ENCODE data around the gene COL2A1.

The COL2A1 gene

DNA sequence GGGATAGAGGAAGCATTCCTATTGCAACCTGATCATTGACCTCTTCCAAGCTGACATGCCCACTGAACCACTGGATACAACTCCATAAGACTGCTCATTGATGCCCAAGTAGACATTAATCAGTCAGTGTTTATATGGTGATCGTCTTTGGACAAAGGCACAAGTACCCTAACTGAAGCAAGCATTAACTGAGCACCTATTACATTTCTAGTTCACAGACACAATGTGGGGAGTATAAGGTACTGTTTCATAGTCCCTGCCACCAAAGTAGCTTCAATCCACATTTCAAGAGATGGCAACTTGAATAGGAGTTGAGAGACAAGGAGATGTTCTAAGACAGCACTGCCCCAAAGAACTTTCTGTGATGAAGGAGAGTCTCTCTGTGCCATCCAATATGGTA is 10.9 kb upstream of the COL2A1 start:
- H3K27me3 ChIP-seq (replicated peaks; ENCODE audit: control insufficient read depth, insufficient read depth, low read length, poor library complexity, severe bottlenecking) = no peaks in the 10 kb centered on the region
- DNase-seq = no peak

DNA sequence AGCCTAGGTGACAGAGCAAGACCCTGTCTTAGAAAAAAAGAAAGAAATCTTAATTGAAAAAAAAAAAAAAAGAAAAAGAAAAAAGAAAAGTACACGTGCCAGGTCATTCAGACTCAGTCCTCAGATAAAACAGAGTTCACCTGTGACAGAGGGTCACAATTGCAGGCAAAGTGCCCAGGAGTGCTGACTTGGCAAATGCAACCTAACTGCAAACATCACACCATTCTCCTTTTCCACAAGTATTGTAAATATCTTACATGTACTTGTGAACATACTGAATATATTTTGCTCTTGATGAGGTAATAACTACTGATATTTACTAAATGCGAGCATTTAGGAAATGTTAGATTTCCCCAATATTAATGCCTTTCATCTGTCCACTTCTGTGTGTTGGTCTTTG is 9.0 kb upstream of the COL2A1 start:
- H3K36me3 ChIP-seq (ENCODE audit: control insufficient read depth, insufficient read depth, low read length) = no peaks in the 10 kb centered on the region
- no peak overlapping the region for H3K27ac ChIP-seq (ENCODE audit: insufficient read depth, low read length, poor library complexity, severe bottlenecking)
- H3K9me3 ChIP-seq (ENCODE audit: control insufficient read depth, low read length) = no peaks in the 10 kb centered on the region
- no peaks in the 10 kb centered on the region for H3K4me1 ChIP-seq (ENCODE audit: control insufficient read depth, insufficient read depth, low read length, poor library complexity, severe bottlenecking)
- no peaks in the 10 kb centered on the region for H3K27me3 ChIP-seq (replicated peaks; ENCODE audit: control insufficient read depth, insufficient read depth, low read length, poor library complexity, severe bottlenecking)
- H3K4me3 ChIP-seq (ENCODE audit: insufficient read depth, low read depth, low read length, poor library complexity, severe bottlenecking) = no peak overlapping the region
- no peak for DNase-seq

More for the DNA sequence above, 10.9 kb upstream of the COL2A1 start:
- H3K9me3 ChIP-seq (ENCODE audit: control insufficient read depth, low read length) = no peaks in the 10 kb centered on the region
- no peak overlapping the region for H3K27ac ChIP-seq (ENCODE audit: insufficient read depth, low read length, poor library complexity, severe bottlenecking)
- no peak overlapping the region for H3K4me3 ChIP-seq (ENCODE audit: insufficient read depth, low read depth, low read length, poor library complexity, severe bottlenecking)
- no peaks in the 10 kb centered on the region for H3K36me3 ChIP-seq (ENCODE audit: control insufficient read depth, insufficient read depth, low read length)
- H3K4me1 ChIP-seq (ENCODE audit: control insufficient read depth, insufficient read depth, low read length, poor library complexity, severe bottlenecking) = no peaks in the 10 kb centered on the region

DNA sequence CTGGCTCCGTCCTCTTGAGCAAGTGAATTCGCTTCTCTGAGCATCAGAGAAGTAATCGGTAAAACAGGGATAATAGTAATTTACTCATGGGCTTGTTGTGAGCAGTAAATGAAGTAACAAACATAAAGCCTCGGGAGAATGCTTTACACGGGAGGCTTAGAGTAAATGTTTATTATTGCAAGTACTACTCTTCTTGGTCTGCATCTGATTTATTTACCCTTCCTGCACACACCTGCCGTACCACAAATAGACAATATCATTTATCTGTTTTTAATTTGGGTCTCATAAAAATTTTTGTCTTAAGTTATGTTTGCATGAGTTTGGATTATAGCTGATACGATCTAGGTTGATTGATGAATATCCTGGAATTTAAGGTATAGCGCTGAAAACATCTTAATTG is 7.8 kb upstream of the COL2A1 start:
- Histone ChIP-seq H3K27ac (ENCODE audit: insufficient read depth, low read length, poor library complexity, severe bottlenecking) (no peak overlapping the region), H3K9me3 (ENCODE audit: control insufficient read depth, low read length) (no peaks in the 10 kb centered on the region), H3K36me3 (ENCODE audit: control insufficient read depth, insufficient read depth, low read length) (no peaks in the 10 kb centered on the region), H3K27me3 (replicated peaks; ENCODE audit: control insufficient read depth, insufficient read depth, low read length, poor library complexity, severe bottlenecking) (peaks cover 2% of the 10 kb centered on the region), H3K4me3 (ENCODE audit: insufficient read depth, low read depth, low read length, poor library complexity, severe bottlenecking) (no peak overlapping the region), H3K4me1 (ENCODE audit: control insufficient read depth, insufficient read depth, low read length, poor library complexity, severe bottlenecking) (no peaks in the 10 kb centered on the region)
- DNase-seq = no peak

DNA sequence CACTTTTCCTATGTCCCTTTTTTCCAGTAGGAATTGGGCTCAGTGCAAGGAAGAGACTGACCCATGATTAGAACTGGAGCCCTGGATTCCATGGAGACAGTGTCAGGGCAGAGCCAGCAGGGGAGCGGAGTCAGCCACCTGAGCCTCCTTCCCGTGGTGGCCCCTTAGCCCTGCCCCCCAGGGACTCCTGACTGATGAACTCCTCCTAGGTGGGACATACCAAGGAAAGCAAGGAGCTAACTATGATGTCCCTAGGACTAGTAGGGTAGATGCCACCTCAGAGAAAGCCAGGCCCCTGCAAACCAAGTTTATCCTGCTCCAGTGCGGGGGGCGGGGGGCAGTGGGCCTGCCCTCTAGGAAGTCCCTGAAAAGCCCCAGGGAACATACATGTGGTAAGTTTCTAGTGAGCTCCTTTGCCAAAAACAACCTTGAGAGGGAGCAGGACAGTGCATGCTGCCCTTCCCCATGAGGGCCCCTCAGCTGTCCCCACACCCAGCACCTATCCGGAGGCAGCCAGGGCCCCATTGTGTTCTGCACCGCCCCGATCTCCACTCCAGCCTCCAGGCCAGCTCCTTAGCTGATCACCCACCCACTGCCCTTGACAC is 6.2 kb upstream of the COL2A1 start:
- Histone ChIP-seq H3K9me3 (ENCODE audit: control insufficient read depth, low read length) (no peaks in the 10 kb centered on the region), H3K4me3 (ENCODE audit: insufficient read depth, low read depth, low read length, poor library complexity, severe bottlenecking) (no peak overlapping the region), H3K36me3 (ENCODE audit: control insufficient read depth, insufficient read depth, low read length) (no peaks in the 10 kb centered on the region), H3K27me3 (replicated peaks; ENCODE audit: control insufficient read depth, insufficient read depth, low read length, poor library complexity, severe bottlenecking) (peaks cover 17% of the 10 kb centered on the region), H3K27ac (ENCODE audit: insufficient read depth, low read length, poor library complexity, severe bottlenecking) (no peak overlapping the region), H3K4me1 (ENCODE audit: control insufficient read depth, insufficient read depth, low read length, poor library complexity, severe bottlenecking) (no peaks in the 10 kb centered on the region)
- no peak for DNase-seq

DNA sequence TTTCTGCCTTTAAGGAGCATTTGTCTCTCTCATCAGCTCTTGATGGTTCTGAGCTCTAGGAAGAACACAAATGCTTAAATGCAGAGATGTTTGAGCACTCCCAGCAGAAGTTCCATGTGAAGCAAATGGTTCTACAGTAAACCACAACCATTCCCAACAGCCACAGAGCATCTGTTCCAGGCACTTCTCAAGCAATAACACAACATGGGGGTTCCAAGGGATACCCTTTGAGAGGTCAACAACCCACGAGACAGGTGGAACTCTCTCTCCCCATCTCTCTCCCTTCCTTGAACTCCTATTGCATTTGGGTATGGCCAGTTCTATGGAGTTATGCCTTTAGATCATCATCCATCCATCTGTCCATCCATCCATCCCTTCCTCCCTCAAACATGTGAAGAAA is 5.2 kb upstream of the COL2A1 start:
- peaks cover 27% of the 10 kb centered on the region for H3K27me3 ChIP-seq (replicated peaks; ENCODE audit: control insufficient read depth, insufficient read depth, low read length, poor library complexity, severe bottlenecking)
- DNase-seq = no peak
- H3K9me3 ChIP-seq (ENCODE audit: control insufficient read depth, low read length) = no peaks in the 10 kb centered on the region

DNA sequence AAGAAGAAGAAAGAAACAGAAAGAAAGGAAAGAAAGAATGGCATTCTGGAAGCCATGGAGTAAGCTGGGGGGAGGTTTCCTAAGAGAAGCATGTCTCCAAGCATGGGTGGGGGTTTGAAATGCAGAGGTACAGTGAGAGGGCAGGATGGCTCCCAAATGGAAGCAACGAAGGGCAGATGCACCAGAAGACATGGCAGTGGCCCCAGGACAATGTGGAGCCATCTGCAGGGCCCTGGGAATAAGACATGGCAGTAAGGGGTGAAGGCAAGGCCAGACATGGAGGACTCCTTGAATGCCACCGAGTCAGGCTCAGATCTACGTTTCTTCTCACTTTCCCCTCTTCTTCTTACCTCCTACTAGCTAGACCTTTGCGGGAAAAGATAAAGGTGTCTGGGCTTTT is 4.7 kb upstream of the COL2A1 start:
- H3K9me3 ChIP-seq (ENCODE audit: control insufficient read depth, low read length) = no peaks in the 10 kb centered on the region

More for the DNA sequence above, 5.2 kb upstream of the COL2A1 start:
- peaks cover 9% of the 10 kb centered on the region for H3K4me1 ChIP-seq (ENCODE audit: control insufficient read depth, insufficient read depth, low read length, poor library complexity, severe bottlenecking)
- H3K36me3 ChIP-seq (ENCODE audit: control insufficient read depth, insufficient read depth, low read length) = no peaks in the 10 kb centered on the region
- H3K27ac ChIP-seq (ENCODE audit: insufficient read depth, low read length, poor library complexity, severe bottlenecking) = no peak overlapping the region
- no peak overlapping the region for H3K4me3 ChIP-seq (ENCODE audit: insufficient read depth, low read depth, low read length, poor library complexity, severe bottlenecking)

DNA sequence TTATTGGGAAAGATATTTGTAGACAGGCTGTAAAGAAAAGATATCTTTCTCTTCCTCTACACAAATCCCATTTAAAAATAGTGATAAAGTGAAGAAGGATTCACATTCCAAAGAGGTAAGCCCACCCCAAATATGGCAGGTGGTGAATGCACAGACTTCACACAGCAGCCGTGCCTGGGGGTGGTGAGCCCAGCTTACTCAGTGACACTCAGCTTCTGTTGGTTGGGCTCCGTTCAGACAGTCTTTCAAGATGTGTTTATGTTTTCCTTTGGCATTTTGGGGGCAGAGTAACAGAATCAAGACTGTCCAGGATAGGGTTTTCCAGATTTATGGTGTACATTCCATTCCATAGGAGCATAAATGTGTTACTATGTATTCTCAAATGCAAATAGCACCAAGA is 4.1 kb upstream of the COL2A1 start:
- H3K27me3 ChIP-seq (replicated peaks; ENCODE audit: control insufficient read depth, insufficient read depth, low read length, poor library complexity, severe bottlenecking) = peaks cover 38% of the 10 kb centered on the region
- no peak for DNase-seq
- H3K9me3 ChIP-seq (ENCODE audit: control insufficient read depth, low read length) = no peaks in the 10 kb centered on the region
- H3K27ac ChIP-seq (ENCODE audit: insufficient read depth, low read length, poor library complexity, severe bottlenecking) = no peak overlapping the region
- H3K4me1 ChIP-seq (ENCODE audit: control insufficient read depth, insufficient read depth, low read length, poor library complexity, severe bottlenecking) = peaks cover 20% of the 10 kb centered on the region
- no peak overlapping the region for H3K4me3 ChIP-seq (ENCODE audit: insufficient read depth, low read depth, low read length, poor library complexity, severe bottlenecking)
- H3K36me3 ChIP-seq (ENCODE audit: control insufficient read depth, insufficient read depth, low read length) = no peaks in the 10 kb centered on the region

More for the DNA sequence above, 4.7 kb upstream of the COL2A1 start:
- no peak for DNase-seq
- no peak overlapping the region for H3K4me3 ChIP-seq (ENCODE audit: insufficient read depth, low read depth, low read length, poor library complexity, severe bottlenecking)
- H3K27ac ChIP-seq (ENCODE audit: insufficient read depth, low read length, poor library complexity, severe bottlenecking) = no peak overlapping the region
- H3K4me1 ChIP-seq (ENCODE audit: control insufficient read depth, insufficient read depth, low read length, poor library complexity, severe bottlenecking) = peaks cover 14% of the 10 kb centered on the region
- no peaks in the 10 kb centered on the region for H3K36me3 ChIP-seq (ENCODE audit: control insufficient read depth, insufficient read depth, low read length)
- peaks cover 32% of the 10 kb centered on the region for H3K27me3 ChIP-seq (replicated peaks; ENCODE audit: control insufficient read depth, insufficient read depth, low read length, poor library complexity, severe bottlenecking)

DNA sequence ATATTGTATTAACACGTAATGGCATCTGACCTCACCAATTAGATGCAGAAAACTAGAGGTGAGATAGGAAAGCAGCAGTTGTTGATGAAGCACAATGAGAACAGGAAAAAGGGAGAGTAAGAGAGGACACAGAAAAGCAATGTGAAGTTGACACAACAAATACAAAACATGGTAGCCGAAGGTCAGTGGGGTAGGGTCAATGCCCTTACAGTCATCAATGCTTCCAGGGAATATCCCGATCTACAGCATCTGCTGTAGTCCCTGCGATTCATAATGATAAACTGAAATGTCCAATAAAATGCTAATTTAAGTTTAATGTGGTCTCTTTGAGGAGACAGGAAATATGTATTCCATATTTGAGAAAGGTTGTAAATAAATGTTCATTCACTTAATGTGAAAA is 2.9 kb upstream of the COL2A1 start:
- peaks cover 31% of the 10 kb centered on the region for H3K4me1 ChIP-seq (ENCODE audit: control insufficient read depth, insufficient read depth, low read length, poor library complexity, severe bottlenecking)
- H3K27me3 ChIP-seq (replicated peaks; ENCODE audit: control insufficient read depth, insufficient read depth, low read length, poor library complexity, severe bottlenecking) = peaks cover 48% of the 10 kb centered on the region
- H3K27ac ChIP-seq (ENCODE audit: insufficient read depth, low read length, poor library complexity, severe bottlenecking) = no peak overlapping the region
- no peaks in the 10 kb centered on the region for H3K36me3 ChIP-seq (ENCODE audit: control insufficient read depth, insufficient read depth, low read length)
- no peaks in the 10 kb centered on the region for H3K9me3 ChIP-seq (ENCODE audit: control insufficient read depth, low read length)
- no peak overlapping the region for H3K4me3 ChIP-seq (ENCODE audit: insufficient read depth, low read depth, low read length, poor library complexity, severe bottlenecking)
- no peak for DNase-seq

DNA sequence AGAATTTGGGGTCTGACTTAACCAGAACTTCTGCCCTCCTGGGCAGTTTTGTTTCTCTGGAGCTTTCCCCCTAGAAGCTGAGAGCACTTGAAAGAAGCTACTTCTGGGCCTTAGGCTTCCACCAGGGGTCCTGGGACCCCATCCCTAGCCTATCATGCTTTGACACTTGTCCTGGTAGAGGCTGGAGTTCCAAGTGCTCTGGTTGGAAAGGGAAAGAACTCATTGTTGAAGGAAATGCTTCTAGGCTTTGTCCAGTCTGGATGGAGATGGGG is 1.4 kb upstream of the COL2A1 start:
- DNase-seq = no peak
- Histone ChIP-seq H3K27ac (ENCODE audit: insufficient read depth, low read length, poor library complexity, severe bottlenecking) (no peak overlapping the region), H3K4me3 (ENCODE audit: insufficient read depth, low read depth, low read length, poor library complexity, severe bottlenecking) (no peak overlapping the region), H3K27me3 (replicated peaks; ENCODE audit: control insufficient read depth, insufficient read depth, low read length, poor library complexity, severe bottlenecking) (peaks cover 63% of the 10 kb centered on the region), H3K36me3 (ENCODE audit: control insufficient read depth, insufficient read depth, low read length) (no peaks in the 10 kb centered on the region), H3K9me3 (ENCODE audit: control insufficient read depth, low read length) (no peaks in the 10 kb centered on the region), H3K4me1 (ENCODE audit: control insufficient read depth, insufficient read depth, low read length, poor library complexity, severe bottlenecking) (peaks cover 45% of the 10 kb centered on the region)

DNA sequence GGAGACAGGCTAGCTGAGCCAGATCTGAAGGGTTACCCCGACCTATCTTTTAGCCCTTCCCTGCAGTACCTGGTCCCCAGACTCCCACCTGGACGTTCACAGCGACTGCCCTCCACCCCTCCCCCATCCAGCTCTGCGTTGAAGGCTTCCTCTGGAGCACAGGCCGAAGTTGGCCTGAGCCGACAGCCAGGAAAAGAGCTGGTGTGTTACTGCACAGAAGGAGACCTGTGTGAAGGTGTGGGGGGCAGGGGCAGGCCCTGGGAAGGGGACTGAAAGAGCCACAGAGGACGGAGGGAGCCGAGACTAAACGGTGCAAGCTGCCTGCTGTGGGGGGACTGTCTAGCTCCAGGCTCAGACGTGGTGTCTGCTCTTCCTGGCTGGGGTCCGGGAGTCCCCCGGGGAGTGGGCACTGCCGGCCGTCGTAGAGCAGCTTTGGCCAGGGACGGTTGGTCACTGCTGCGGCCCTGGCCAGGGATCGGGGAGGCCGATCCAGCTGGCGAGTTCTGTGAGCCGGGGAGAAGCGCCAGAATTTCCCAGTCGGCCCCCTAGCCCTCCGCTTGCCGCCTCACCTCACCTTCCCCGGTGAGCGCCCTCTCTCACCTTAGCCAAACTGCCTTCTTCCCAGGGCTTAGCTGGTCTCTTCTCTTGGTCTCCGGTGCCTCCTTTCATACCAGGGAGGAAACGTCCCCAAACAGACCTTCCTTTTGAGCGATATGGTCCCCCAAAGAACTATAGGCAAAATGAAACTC is 899 bp upstream of the COL2A1 start:
- Histone ChIP-seq H3K4me3 (ENCODE audit: insufficient read depth, low read depth, low read length, poor library complexity, severe bottlenecking) (peak overlapping the region; percentile 50), H3K4me1 (ENCODE audit: control insufficient read depth, insufficient read depth, low read length, poor library complexity, severe bottlenecking) (peaks cover 45% of the 10 kb centered on the region), H3K36me3 (ENCODE audit: control insufficient read depth, insufficient read depth, low read length) (no peaks in the 10 kb centered on the region), H3K9me3 (ENCODE audit: control insufficient read depth, low read length) (no peaks in the 10 kb centered on the region), H3K27me3 (replicated peaks; ENCODE audit: control insufficient read depth, insufficient read depth, low read length, poor library complexity, severe bottlenecking) (peaks cover 63% of the 10 kb centered on the region), H3K27ac (ENCODE audit: insufficient read depth, low read length, poor library complexity, severe bottlenecking) (no peak overlapping the region)
- DNase-seq = no peak
